ENCODE data around the gene TMEM44. TPM values are rescaled to one million over a fixed set of nuclear protein-coding genes. Genes with fewer than 3 reads are reported as not detected.

Gene TMEM44
- total RNA-seq, 1 experiment from 2014 or later: 11.8 TPM

DNA sequence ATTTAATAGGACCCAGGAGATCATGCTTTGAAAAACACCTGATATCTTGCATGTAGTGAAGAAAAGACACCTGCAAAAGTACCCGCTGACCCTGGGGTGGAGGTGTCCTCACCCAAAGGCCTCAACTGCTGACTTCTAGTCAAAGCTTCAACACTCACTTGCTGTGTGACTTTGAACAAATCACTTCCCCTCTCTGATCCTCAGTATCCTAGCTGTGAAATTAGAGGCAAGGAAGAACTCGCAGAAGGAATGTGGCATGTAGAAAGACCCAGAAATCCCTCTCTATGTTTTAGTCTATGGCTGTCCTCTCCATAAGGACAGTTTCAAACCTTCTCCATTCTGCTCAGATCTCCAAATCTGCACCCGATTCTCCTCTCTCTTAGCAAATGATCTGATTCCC is 93.7 kb downstream of the TMEM44 start:
- no peaks in the 10 kb centered on the region for H3K27me3 ChIP-seq (replicated peaks; ENCODE audit: control insufficient read depth, insufficient read depth, low read length)
- ChIA-PET CTCF (no interaction called here), POLR2A (no interaction called here)
- no peak overlapping the region for H3K4me3 ChIP-seq (ENCODE audit: low read depth, low read length)
- Mint-ChIP-seq H3K27ac (ENCODE audit: unreplicated experiment) (peak overlapping the region; percentile 89), H3K27me3 (ENCODE audit: insufficient read depth, unreplicated experiment) (no peaks in the 10 kb centered on the region), H3K4me3 (ENCODE audit: unreplicated experiment) (no peak overlapping the region), H3K36me3 (ENCODE audit: insufficient read depth, unreplicated experiment) (peaks cover 4% of the 10 kb centered on the region), H3K4me1 (ENCODE audit: low read depth, unreplicated experiment) (peaks cover 26% of the 10 kb centered on the region), H3K9me3 (ENCODE audit: unreplicated experiment) (peaks cover 8% of the 10 kb centered on the region)
- no TSS peak for BruUV-seq (replicated peaks)
- TF ChIP-seq, protein P1, sequence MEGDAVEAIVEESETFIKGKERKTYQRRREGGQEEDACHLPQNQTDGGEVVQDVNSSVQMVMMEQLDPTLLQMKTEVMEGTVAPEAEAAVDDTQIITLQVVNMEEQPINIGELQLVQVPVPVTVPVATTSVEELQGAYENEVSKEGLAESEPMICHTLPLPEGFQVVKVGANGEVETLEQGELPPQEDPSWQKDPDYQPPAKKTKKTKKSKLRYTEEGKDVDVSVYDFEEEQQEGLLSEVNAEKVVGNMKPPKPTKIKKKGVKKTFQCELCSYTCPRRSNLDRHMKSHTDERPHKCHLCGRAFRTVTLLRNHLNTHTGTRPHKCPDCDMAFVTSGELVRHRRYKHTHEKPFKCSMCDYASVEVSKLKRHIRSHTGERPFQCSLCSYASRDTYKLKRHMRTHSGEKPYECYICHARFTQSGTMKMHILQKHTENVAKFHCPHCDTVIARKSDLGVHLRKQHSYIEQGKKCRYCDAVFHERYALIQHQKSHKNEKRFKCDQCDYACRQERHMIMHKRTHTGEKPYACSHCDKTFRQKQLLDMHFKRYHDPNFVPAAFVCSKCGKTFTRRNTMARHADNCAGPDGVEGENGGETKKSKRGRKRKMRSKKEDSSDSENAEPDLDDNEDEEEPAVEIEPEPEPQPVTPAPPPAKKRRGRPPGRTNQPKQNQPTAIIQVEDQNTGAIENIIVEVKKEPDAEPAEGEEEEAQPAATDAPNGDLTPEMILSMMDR (IDR thresholded peaks at IDR 0.05; ENCODE audit: insufficient read depth in 1 of 2, low read depth in 1 of 2, low read length in 1 of 2, severe bottlenecking in 1 of 2, unreplicated experiment in 1 of 2): no peak
- peaks cover 12% of the 10 kb centered on the region for H3K9me3 ChIP-seq
- intact Hi-C loops (cut with micrococcal nuclease; ENCODE audit: unreplicated experiment): no loop called here
- H3K36me3 ChIP-seq (ENCODE audit: control insufficient read depth, insufficient read depth, low read length): no peaks in the 10 kb centered on the region; the same call in 1 of the 2 replicates
- H3K4me1 ChIP-seq: peaks cover 41% of the 10 kb centered on the region
- DNase-seq: no peak

GRCh38 chr3:194537732-194538247 is 95.4 kb downstream of the TMEM44 start:
- BruUV-seq (replicated peaks): no TSS peak
- ChIA-PET POLR2A (interaction anchor here (0.7 to 2.1 kb wide), 3 partner anchors 17 to 75 kb away, joined by 3 to 13 read pairs (median 9); no protein-coding TSS in a partner anchor), CTCF (interaction anchor here (0.6 to 2.4 kb wide), 5 partner anchors 17 to 84 kb away, joined by 3 to 10 read pairs (median 7); no protein-coding TSS in a partner anchor)
- Mint-ChIP-seq H3K27ac (ENCODE audit: unreplicated experiment) (peak overlapping the region; percentile 89), H3K27me3 (ENCODE audit: insufficient read depth, unreplicated experiment) (no peaks in the 10 kb centered on the region), H3K4me1 (ENCODE audit: low read depth, unreplicated experiment) (peaks cover 26% of the 10 kb centered on the region), H3K9me3 (ENCODE audit: unreplicated experiment) (peaks cover 18% of the 10 kb centered on the region), H3K36me3 (ENCODE audit: insufficient read depth, unreplicated experiment) (peaks cover 9% of the 10 kb centered on the region), H3K4me3 (ENCODE audit: unreplicated experiment) (peak overlapping the region; percentile 50)
- Histone ChIP-seq H3K9me3 (peaks cover 21% of the 10 kb centered on the region), H3K4me1 (peaks cover 41% of the 10 kb centered on the region), H3K27me3 (replicated peaks; ENCODE audit: control insufficient read depth, insufficient read depth, low read length) (no peaks in the 10 kb centered on the region), H3K36me3 (ENCODE audit: control insufficient read depth, insufficient read depth, low read length) (no peaks in the 10 kb centered on the region; the same call in 1 of the 2 replicates), H3K4me3 (ENCODE audit: low read depth, low read length) (no peak overlapping the region)
- intact Hi-C loops (cut with micrococcal nuclease; ENCODE audit: unreplicated experiment): loop anchor here (1.0 kb wide), 3 partner anchors 17 to 35 kb away; no protein-coding TSS in a partner anchor
- TF ChIP-seq, protein P1 (IDR thresholded peaks at IDR 0.05; ENCODE audit: insufficient read depth in 1 of 2, low read depth in 1 of 2, low read length in 1 of 2, severe bottlenecking in 1 of 2, unreplicated experiment in 1 of 2): no peak
- peak; percentile 42 to 65 for DNase-seq

Other genes with a start within 250 kb of the TMEM44 start
- 0.12 and 0.25 TPM in 2 replicates for gene GP5, start 234.2 kb downstream of the TMEM44 start, total RNA-seq (2022)
- gene ATP13A3, start 146.4 kb downstream of the TMEM44 start, total RNA-seq (2022): 181 and 183 TPM in 2 replicates
- gene LSG1, start 38.8 kb upstream of the TMEM44 start, total RNA-seq (2022): 48.0 and 55.0 TPM in 2 replicates
- gene FAM43A, start 52.5 kb upstream of the TMEM44 start, total RNA-seq (2022): 3.5 and 4.0 TPM in 2 replicates